Measurements from ENCODE around the gene TMEM52B.

GRCh38 chr12:10153271-10154144, 25.3 kb upstream of the TMEM52B start:
- TF ChIP-seq CTCF (IDR thresholded peaks at IDR 0.05), result peak; percentile 75 to 86 (median 79)
- peak; percentile 41 for TF ChIP-seq POLR2A (IDR thresholded peaks at IDR 0.05)

All from right lobe of liver (tissue), 4 donors.